GM18870 (cell line): ENCODE data around the gene HEXA.
"Not testable (repeated sequence)": the region's sequence is repeated elsewhere in the genome, so short reads cannot be mapped to it uniquely, and the experiment has no call there.

Experiments used
- ATAC-seq: cut with Tn5 transposase; IDR thresholded peaks from one replicate; pipeline ENCODE4 v1.9.1; 2021; ENCODE audit warnings: moderate library complexity; ENCODE audit not compliant: unreplicated experiment

The HEXA gene

GRCh38 chr15:72375846-72376581 lies at the start of gene HEXA:
Gene HEXA, minus strand, starts transcription at chr15:72376014. Its CDS starts 42 bp downstream, at chr15:72375972.
- ATAC-seq, result no peak

DNA sequence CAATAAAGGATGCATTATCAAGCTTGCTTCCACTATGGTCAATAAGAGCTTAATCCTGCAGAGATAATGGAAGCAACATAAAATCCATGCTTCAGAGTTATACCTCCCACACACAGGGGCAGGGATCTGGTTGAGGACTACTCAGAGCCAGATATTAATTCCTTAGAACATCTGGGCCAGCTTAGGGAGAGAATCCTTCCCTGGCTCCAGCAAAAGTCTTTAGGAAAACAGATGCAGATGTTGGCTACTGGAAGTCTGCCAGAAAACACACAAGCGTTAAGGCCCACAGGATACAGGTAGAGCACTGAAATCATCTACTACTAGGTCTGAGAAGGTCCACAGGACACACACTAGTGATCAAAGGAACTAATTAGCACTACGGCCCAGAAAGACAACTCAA lies 47.4 kb upstream of the HEXA start:
- no peak for ATAC-seq

DNA sequence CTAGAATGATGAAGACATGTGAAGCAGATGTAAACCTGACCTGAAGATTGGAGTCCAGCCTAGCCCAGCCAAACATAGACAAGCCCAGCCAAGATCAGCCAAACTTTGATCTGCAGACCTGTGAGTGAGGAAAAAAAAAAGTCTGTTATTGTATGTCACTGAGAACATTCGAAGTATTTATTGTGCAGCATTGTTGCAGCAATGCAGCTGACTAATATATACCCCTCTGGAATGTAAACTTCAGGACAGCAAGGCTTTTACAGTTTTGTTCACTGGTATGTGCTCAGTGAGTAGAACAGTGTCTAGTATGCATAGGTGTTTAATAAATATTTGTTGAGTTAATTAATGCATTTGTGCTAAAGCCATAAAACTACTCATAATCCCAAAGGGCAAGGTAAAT lies 45.7 kb upstream of the HEXA start:
- ATAC-seq, result no peak

- ATAC-seq, result no peak
Measured at GRCh38 chr15:72420576-72420975, 44.8 kb upstream of the HEXA start.

DNA sequence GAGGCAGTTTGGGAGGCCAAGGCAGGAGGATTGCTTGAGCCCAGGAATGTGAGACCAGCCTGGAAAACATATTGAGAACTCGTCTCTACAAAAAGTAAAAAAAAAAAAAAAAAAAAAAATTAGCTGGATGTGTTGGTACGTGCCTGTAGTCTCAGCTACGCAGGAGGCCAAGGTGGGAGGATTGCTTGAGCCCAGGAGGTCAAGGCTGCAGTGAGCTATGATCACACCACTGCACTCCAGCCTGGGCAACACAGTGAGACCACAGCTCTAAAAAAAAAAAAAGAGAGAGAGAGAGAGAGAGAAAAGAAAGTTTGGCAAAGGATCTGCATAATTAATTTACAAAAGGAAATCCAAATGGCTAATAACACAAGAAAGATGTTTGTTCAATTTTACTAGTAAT lies 44.0 kb upstream of the HEXA start:
- not testable (repeated sequence) for ATAC-seq

DNA sequence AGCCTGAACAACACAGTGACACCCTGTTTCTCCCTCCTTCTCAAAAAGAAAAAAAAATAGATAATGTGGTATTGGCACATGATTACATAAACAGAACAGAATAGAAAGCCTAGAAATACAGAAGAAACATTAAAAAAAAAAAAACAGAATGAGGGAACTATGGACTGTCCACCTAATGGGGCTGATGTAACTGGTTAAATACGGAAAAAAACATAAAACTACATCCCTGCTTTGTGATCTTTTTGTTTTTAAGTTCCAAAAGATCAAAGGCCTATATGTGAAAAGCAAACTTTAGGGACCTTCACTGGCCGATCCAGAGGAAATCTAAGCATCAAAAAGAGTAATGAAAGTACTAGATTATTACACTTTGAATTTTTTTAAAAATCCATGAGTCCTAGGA lies 39.5 kb upstream of the HEXA start:
- no peak for ATAC-seq

- not testable (repeated sequence) for ATAC-seq
Measured at GRCh38 chr15:72413337-72413736, 37.5 kb upstream of the HEXA start.

GRCh38 chr15:72411544-72411943 lies 35.7 kb upstream of the HEXA start:
- no peak for ATAC-seq

GRCh38 chr15:72411111-72411510 lies 35.3 kb upstream of the HEXA start:
- no peak for ATAC-seq

DNA sequence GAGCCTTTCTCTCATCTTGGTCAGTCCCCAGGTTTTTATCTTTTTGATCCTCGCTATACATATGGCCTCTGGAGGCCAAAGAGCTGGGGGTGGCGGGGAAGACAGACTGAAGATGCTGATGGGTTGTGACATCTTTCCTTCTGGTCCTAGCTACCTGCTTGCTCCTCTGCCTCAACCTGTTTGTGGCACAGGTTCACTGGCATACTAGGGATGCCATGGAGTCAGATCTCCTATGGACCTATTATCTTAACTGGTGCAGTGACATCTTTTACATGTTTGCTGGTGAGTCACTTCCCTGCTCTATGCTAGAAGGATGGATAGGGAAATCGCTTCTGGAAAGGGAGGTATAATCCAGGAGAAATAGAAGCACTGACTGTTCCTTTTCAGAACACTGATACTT lies 31.1 kb upstream of the HEXA start:
- no peak for ATAC-seq

GRCh38 chr15:72404841-72405240 lies 29.0 kb upstream of the HEXA start:
- no peak for ATAC-seq

GRCh38 chr15:72404356-72404755 lies 28.5 kb upstream of the HEXA start:
- ATAC-seq, result no peak

GRCh38 chr15:72402726-72403125 lies 26.9 kb upstream of the HEXA start:
- ATAC-seq, result no peak

GRCh38 chr15:72398648-72399047 lies 22.8 kb upstream of the HEXA start:
- no peak for ATAC-seq

GRCh38 chr15:72397796-72398588 lies 22.2 kb upstream of the HEXA start, which contains the start of gene TMEM202:
Gene TMEM202, plus strand, starts transcription at chr15:72398305. Its CDS starts 22 bp downstream, at chr15:72398327.
- ATAC-seq, result no peak

- ATAC-seq, result not testable (repeated sequence)
Measured at GRCh38 chr15:72396331-72396730, 20.5 kb upstream of the HEXA start.

- no peak for ATAC-seq
Measured at GRCh38 chr15:72389231-72389630, 13.4 kb upstream of the HEXA start.

DNA sequence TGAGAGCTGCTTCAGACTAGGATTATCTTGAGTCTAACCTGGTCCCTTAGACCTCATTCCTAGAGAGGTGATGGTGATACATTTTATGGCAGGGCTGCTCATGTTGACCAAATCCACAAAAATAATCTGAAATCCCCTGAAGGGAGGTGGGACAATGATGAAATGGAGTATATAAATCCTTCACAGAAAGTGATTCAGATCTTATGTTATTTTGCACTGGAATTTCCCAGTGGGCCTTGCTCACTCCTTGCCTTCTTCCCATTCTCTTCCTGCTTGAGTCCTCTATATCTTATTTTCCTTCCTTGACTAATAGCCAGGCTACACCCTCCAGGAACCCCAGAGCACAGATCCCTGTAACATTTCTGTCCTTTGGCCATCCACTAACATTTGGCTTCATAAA lies 11.9 kb upstream of the HEXA start:
- no peak for ATAC-seq

GRCh38 chr15:72382146-72382545 lies 6.3 kb upstream of the HEXA start:
- no peak for ATAC-seq

DNA sequence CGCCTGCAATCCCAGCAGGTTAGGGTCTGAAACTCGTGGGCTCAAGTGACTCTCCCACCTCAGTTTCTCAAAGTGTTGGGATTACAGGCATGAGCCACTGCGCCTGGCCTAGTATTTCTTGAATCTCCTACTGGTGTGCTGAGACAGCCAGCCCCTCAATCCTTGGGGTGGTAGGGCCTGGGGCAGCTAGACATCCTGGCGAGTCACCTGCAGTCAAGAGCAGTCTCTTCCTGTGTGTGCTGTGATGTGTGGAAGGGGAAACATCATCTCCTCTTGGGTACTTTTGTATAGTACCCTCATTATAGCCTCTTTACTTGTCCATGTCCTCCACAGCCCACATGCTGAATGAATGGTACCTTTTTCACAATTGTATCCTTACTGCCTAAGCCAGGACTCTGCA lies 4.9 kb upstream of the HEXA start:
- ATAC-seq, result no peak

DNA sequence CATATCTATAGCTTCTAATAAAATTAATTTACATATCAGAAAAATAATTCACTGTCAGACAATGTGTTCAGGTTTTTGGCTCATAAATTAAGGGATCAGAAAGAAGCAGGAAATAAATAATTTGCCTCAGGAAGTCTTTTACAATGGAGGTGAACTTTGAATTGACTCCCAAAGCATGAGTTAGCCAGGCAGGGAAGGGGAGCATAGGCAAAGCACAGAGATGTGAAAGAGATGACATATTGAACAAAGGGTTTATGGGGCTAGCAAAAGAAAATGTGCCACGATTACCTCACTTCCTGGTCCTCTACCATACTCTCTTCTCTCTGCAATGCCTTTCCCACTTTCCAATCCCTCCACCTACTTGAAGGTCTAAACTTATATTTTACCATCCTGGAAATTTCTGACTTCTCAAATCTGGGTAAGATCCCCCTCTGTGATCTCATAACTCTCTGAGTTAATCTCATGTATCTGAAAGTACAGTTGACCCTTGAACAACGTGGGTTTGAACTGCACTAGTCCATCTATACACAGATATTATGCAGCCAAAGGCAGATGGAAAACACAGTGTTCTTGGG lies 4.1 kb upstream of the HEXA start:
- ATAC-seq, result no peak

- not testable (repeated sequence) for ATAC-seq
Measured at GRCh38 chr15:72379106-72379505, 3.3 kb upstream of the HEXA start.
